Measurements from ENCODE around the gene NABP1. TPM values are rescaled to one million over a fixed set of nuclear protein-coding genes. Genes with fewer than 3 reads are reported as not detected.

NABP1 gene
- total RNA-seq, 1 experiment from 2014 or later = 5.8 TPM

DNA sequence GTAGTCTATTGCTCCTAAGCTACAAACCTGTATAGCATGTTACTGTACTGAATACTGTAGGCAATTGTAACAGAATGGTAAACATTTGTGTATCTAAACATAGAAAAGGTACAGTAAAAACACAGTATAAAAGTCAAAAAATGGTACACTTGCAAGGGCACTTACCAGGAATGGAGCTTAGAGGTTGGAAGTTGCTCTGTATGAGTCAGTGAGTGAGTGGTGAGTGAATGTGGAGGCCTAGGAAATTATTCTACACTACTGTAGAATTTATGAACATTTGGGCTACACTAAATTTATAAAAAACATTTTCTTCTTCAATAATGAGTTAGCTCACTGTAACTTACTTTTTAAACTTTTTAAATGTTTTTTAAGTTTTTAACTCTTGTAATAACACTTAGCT, 19.0 kb downstream of the NABP1 start:
- no peak overlapping the region for H3K27ac Mint-ChIP-seq
- DNase-seq (ENCODE audit: low spot score) (no peak), ATAC-seq (no peak)
- POLR2A ChIA-PET = no interaction called here
- H3K27me3 Mint-ChIP-seq (ENCODE audit: low read depth) = no peaks in the 10 kb centered on the region
- H3K36me3 Mint-ChIP-seq = peaks cover 3% of the 10 kb centered on the region; the same call in 1 of the 2 replicates
- H3K9me3 Mint-ChIP-seq = peaks cover 21% of the 10 kb centered on the region
- CTCF ChIA-PET = interaction anchor here (1.4 kb wide), 1 partner anchor 29 kb away, joined by 3 read pairs; no protein-coding TSS in a partner anchor
- H3K4me1 Mint-ChIP-seq = peaks cover 14% of the 10 kb centered on the region
- no peak overlapping the region for H3K4me3 Mint-ChIP-seq
- TF ChIP-seq ESRRA (CRISPR knock-in tag; IDR thresholded peaks at IDR 0.05; ENCODE audit: borderline replicate concordance) = no peak
- TF ChIP-seq MAX (CRISPR knock-in tag; IDR thresholded peaks at IDR 0.05) = no peak
- no peak for TF ChIP-seq MYBL2 (CRISPR knock-in tag; IDR thresholded peaks at IDR 0.05)
- no peak for TF ChIP-seq USF1 (CRISPR knock-in tag; IDR thresholded peaks at IDR 0.05)
- TF ChIP-seq ZNF263 (CRISPR knock-in tag; IDR thresholded peaks at IDR 0.05; ENCODE audit: low read depth) = no peak
- no peak for TF ChIP-seq ZBTB21 (CRISPR knock-in tag; IDR thresholded peaks at IDR 0.05; ENCODE audit: borderline replicate concordance)
- TF ChIP-seq ZMAT4 (CRISPR knock-in tag; IDR thresholded peaks at IDR 0.05) = no peak
- no peak for TF ChIP-seq SMAD4 (CRISPR knock-in tag; IDR thresholded peaks at IDR 0.05)
- no peak for TF ChIP-seq CREM (CRISPR knock-in tag; IDR thresholded peaks at IDR 0.05)
- TF ChIP-seq RORB (CRISPR knock-in tag; IDR thresholded peaks at IDR 0.05) = no peak
- no peak for TF ChIP-seq HMGXB4 (CRISPR knock-in tag; IDR thresholded peaks at IDR 0.05)
- TF ChIP-seq ZNF317 (CRISPR knock-in tag; IDR thresholded peaks at IDR 0.05; ENCODE audit: borderline replicate concordance, low read depth) = no peak
- TF ChIP-seq, protein P1, sequence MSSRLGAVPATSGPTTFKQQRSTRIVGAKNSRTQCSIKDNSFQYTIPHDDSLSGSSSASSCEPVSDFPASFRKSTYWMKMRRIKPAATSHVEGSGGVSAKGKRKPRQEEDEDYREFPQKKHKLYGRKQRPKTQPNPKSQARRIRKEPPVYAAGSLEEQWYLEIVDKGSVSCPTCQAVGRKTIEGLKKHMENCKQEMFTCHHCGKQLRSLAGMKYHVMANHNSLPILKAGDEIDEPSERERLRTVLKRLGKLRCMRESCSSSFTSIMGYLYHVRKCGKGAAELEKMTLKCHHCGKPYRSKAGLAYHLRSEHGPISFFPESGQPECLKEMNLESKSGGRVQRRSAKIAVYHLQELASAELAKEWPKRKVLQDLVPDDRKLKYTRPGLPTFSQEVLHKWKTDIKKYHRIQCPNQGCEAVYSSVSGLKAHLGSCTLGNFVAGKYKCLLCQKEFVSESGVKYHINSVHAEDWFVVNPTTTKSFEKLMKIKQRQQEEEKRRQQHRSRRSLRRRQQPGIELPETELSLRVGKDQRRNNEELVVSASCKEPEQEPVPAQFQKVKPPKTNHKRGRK (CRISPR knock-in tag; IDR thresholded peaks at IDR 0.05; ENCODE audit: borderline replicate concordance) = no peak
- TF ChIP-seq ZSCAN18 (CRISPR knock-in tag; IDR thresholded peaks at IDR 0.05) = no peak

- ChIA-PET POLR2A (no interaction called here), CTCF (no interaction called here)
- Mint-ChIP-seq H3K4me3 (no peak overlapping the region), H3K4me1 (peaks cover 14% of the 10 kb centered on the region), H3K27ac (no peak overlapping the region), H3K36me3 (peaks cover 3% of the 10 kb centered on the region; the same call in 1 of the 2 replicates), H3K9me3 (peaks cover 21% of the 10 kb centered on the region), H3K27me3 (ENCODE audit: low read depth) (no peaks in the 10 kb centered on the region)
- ATAC-seq (no peak), DNase-seq (ENCODE audit: low spot score) (no peak)
- TF ChIP-seq, protein P2, sequence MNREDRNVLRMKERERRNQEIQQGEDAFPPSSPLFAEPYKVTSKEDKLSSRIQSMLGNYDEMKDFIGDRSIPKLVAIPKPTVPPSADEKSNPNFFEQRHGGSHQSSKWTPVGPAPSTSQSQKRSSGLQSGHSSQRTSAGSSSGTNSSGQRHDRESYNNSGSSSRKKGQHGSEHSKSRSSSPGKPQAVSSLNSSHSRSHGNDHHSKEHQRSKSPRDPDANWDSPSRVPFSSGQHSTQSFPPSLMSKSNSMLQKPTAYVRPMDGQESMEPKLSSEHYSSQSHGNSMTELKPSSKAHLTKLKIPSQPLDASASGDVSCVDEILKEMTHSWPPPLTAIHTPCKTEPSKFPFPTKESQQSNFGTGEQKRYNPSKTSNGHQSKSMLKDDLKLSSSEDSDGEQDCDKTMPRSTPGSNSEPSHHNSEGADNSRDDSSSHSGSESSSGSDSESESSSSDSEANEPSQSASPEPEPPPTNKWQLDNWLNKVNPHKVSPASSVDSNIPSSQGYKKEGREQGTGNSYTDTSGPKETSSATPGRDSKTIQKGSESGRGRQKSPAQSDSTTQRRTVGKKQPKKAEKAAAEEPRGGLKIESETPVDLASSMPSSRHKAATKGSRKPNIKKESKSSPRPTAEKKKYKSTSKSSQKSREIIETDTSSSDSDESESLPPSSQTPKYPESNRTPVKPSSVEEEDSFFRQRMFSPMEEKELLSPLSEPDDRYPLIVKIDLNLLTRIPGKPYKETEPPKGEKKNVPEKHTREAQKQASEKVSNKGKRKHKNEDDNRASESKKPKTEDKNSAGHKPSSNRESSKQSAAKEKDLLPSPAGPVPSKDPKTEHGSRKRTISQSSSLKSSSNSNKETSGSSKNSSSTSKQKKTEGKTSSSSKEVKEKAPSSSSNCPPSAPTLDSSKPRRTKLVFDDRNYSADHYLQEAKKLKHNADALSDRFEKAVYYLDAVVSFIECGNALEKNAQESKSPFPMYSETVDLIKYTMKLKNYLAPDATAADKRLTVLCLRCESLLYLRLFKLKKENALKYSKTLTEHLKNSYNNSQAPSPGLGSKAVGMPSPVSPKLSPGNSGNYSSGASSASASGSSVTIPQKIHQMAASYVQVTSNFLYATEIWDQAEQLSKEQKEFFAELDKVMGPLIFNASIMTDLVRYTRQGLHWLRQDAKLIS (CRISPR knock-in tag; IDR thresholded peaks at IDR 0.05; ENCODE audit: borderline replicate concordance) = no peak
- TF ChIP-seq IRF2 (CRISPR knock-in tag; IDR thresholded peaks at IDR 0.05; ENCODE audit: borderline replicate concordance, low read depth) = no peak
- no peak for TF ChIP-seq ZNF121 (CRISPR knock-in tag; IDR thresholded peaks at IDR 0.05)
- no peak for TF ChIP-seq MAX (CRISPR knock-in tag; IDR thresholded peaks at IDR 0.05)
- no peak for TF ChIP-seq SOX15 (CRISPR knock-in tag; IDR thresholded peaks at IDR 0.05)
- no peak for TF ChIP-seq RORB (CRISPR knock-in tag; IDR thresholded peaks at IDR 0.05)
- TF ChIP-seq TCF7 (CRISPR knock-in tag; IDR thresholded peaks at IDR 0.05; ENCODE audit: low read depth) = no peak
- TF ChIP-seq NFE2L1 (CRISPR knock-in tag; IDR thresholded peaks at IDR 0.05) = no peak
- no peak for TF ChIP-seq FOXP1 (CRISPR knock-in tag; IDR thresholded peaks at IDR 0.05; ENCODE audit: borderline replicate concordance)
- no peak for TF ChIP-seq JUN (CRISPR knock-in tag; IDR thresholded peaks at IDR 0.05)
- TF ChIP-seq NR3C1 (CRISPR knock-in tag; conservative IDR thresholded peaks at IDR 0.05; ENCODE audit: low read depth) = no peak
Measured at GRCh38 chr2:191697870-191698269, 19.9 kb downstream of the NABP1 start.

All from WTC11 (cell line).